ENCODE data around the gene CLSTN2. TPM values are rescaled to one million over a fixed set of nuclear protein-coding genes. Genes with fewer than 3 reads are reported as not detected.

The CLSTN2 gene
- total RNA-seq, 1 donor from 2014 or later = 65.0 TPM

- no peak for TF ChIP-seq CTCF (IDR thresholded peaks at IDR 0.05)
- Mint-ChIP-seq H3K4me1 (ENCODE audit: low read depth) (peaks cover 57% of the 10 kb centered on the region), H3K27ac (ENCODE audit: unreplicated experiment) (no peak overlapping the region), H3K9me3 (ENCODE audit: low read depth) (no peaks in the 10 kb centered on the region), H3K36me3 (ENCODE audit: low read depth) (no peaks in the 10 kb centered on the region), H3K27me3 (ENCODE audit: low read depth) (no peaks in the 10 kb centered on the region), H3K4me3 (ENCODE audit: unreplicated experiment) (no peak overlapping the region)
- no peak for DNase-seq (ENCODE audit: low spot score)
These were observed 314.2 kb downstream of the CLSTN2 start for GRCh38 chr3:140249188-140249587.

DNA sequence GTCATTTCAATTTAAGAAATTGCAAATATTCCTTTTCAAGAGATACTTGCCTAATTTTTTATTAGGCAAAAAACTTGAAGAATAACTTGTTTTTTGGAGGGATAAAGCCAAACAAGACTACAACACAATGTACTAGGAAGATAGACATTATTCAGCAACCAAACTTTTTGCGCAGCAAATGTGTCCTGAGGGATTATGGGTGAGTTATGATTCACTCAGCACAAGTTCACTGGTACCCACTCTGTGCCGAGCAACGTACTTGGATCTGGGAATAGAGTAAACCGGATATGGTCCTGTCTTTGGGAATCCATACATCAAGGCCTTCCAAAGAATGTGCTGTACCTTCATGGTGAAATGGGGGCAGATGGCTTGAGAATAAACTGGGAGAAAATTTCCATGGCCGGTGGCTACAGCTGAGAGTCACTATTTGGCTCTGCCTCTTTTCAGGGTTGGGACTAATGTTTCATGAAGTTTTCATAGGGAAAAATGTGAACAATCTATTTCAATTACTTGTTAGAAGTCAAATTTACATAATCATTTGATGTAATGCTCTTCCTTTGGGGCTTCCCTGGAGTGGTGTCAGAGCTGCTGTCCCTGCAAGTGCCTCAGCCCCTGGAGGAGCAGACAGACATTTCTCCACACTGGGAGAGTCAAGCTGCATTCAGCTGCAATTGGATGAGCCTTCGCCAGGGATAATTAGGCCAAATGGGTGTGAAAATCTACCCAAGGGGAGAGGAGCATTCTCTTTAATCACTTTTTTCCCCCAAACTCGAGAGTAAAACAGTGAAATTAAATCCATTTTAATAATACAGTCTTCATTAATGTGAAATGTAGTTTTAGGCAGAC is 315.2 kb downstream of the CLSTN2 start:
- Mint-ChIP-seq H3K27me3 (ENCODE audit: low read depth) (no peaks in the 10 kb centered on the region), H3K9me3 (ENCODE audit: low read depth) (peaks cover 4% of the 10 kb centered on the region), H3K27ac (ENCODE audit: unreplicated experiment) (no peak overlapping the region), H3K4me3 (ENCODE audit: unreplicated experiment) (no peak overlapping the region), H3K4me1 (ENCODE audit: low read depth) (peaks cover 52% of the 10 kb centered on the region), H3K36me3 (ENCODE audit: low read depth) (no peaks in the 10 kb centered on the region)
- TF ChIP-seq CTCF (IDR thresholded peaks at IDR 0.05) = no peak
- no peak for DNase-seq (ENCODE audit: low spot score)

DNA sequence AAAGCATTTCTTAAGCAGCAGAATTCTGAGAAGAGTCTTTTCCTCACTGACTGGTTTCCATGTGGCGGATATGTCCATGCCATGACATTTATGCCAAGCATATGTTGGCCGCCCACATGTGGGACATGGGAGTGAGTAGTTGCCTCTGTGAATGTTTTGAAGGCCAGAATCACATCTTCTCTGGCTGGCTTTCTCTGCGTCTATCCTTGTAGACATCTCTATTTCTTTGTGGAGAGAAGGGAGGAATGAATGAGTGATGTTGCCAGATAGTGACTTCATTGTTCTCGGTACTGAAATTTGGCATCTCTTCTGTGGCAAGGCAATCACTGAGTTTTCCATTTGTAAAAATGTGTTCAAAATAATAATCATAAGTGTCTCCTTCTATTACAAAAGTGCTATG is 316.0 kb downstream of the CLSTN2 start:
- Mint-ChIP-seq H3K36me3 (ENCODE audit: low read depth) (no peaks in the 10 kb centered on the region), H3K4me1 (ENCODE audit: low read depth) (peaks cover 45% of the 10 kb centered on the region), H3K9me3 (ENCODE audit: low read depth) (peaks cover 4% of the 10 kb centered on the region), H3K27me3 (ENCODE audit: low read depth) (no peaks in the 10 kb centered on the region), H3K27ac (ENCODE audit: unreplicated experiment) (no peak overlapping the region), H3K4me3 (ENCODE audit: unreplicated experiment) (no peak overlapping the region)
- DNase-seq (ENCODE audit: low spot score) = no peak
- TF ChIP-seq CTCF (IDR thresholded peaks at IDR 0.05) = no peak

DNA sequence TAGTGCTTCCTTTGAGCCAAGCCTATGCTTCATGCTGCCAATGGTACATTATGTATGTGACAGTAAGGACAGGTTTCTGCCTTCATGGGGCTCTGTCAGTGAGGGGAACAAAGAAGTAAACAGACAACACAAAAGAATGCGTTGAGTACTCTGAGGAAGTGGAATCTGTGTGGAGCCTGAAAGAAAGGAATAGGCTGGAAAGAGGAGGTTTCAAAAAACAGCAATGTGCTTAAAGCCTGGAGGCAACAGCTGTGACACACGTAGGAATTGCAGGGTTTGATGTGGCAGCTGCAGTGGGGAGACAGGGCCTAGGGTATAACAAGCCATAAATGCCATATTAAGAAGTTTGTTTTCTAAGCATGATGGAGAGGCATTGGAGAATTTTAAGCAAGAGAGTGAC is 316.7 kb downstream of the CLSTN2 start:
- Mint-ChIP-seq H3K27ac (ENCODE audit: unreplicated experiment) (no peak overlapping the region), H3K4me3 (ENCODE audit: unreplicated experiment) (no peak overlapping the region), H3K36me3 (ENCODE audit: low read depth) (no peaks in the 10 kb centered on the region), H3K4me1 (ENCODE audit: low read depth) (peaks cover 40% of the 10 kb centered on the region), H3K9me3 (ENCODE audit: low read depth) (peaks cover 4% of the 10 kb centered on the region), H3K27me3 (ENCODE audit: low read depth) (no peaks in the 10 kb centered on the region)
- no peak for DNase-seq (ENCODE audit: low spot score)
- TF ChIP-seq CTCF (IDR thresholded peaks at IDR 0.05) = no peak

GRCh38 chr3:140252812-140253656 is 318.0 kb downstream of the CLSTN2 start:
- no peak for TF ChIP-seq CTCF (IDR thresholded peaks at IDR 0.05)
- H3K27ac Mint-ChIP-seq (ENCODE audit: unreplicated experiment) = peak overlapping the region; percentile 23
- H3K9me3 Mint-ChIP-seq (ENCODE audit: low read depth) = peaks cover 4% of the 10 kb centered on the region
- peaks cover 45% of the 10 kb centered on the region for H3K4me1 Mint-ChIP-seq (ENCODE audit: low read depth)
- H3K36me3 Mint-ChIP-seq (ENCODE audit: low read depth) = no peaks in the 10 kb centered on the region
- H3K27me3 Mint-ChIP-seq (ENCODE audit: low read depth) = no peaks in the 10 kb centered on the region
- H3K4me3 Mint-ChIP-seq (ENCODE audit: unreplicated experiment) = no peak overlapping the region
- DNase-seq (ENCODE audit: low spot score) = no peak
